HL-60 (cell line): ENCODE measurements around the gene CFAP157.

Experiments used
- GABPA ChIP-seq: IDR thresholded peaks from 2 replicates; pipeline ENCODE4 v1.6.1; 2012; ENCODE audit warnings: low read depth
- POLR2AphosphoS5 ChIP-seq: IDR thresholded peaks from 2 replicates; pipeline ENCODE4 v1.6.1; 2012; ENCODE audit warnings: low read depth
- SPI1 ChIP-seq: IDR thresholded peaks from 2 replicates; pipeline ENCODE4 v1.6.1; 2012; ENCODE audit warnings: low read depth, mild to moderate bottlenecking, borderline replicate concordance
- TF ChIP-seq, protein P1 (sequence below): IDR thresholded peaks from one replicate; pipeline ENCODE4 v1.5.1; 2011; ENCODE audit warnings: low read length, control low read depth, inconsistent platforms; ENCODE audit not compliant: insufficient read depth
- TF ChIP-seq, protein P2 (sequence below): IDR thresholded peaks from 2 replicates; pipeline ENCODE4 v1.6.1; 2012; ENCODE audit warnings: low read depth; ENCODE audit not compliant: insufficient replicate concordance

DNA sequence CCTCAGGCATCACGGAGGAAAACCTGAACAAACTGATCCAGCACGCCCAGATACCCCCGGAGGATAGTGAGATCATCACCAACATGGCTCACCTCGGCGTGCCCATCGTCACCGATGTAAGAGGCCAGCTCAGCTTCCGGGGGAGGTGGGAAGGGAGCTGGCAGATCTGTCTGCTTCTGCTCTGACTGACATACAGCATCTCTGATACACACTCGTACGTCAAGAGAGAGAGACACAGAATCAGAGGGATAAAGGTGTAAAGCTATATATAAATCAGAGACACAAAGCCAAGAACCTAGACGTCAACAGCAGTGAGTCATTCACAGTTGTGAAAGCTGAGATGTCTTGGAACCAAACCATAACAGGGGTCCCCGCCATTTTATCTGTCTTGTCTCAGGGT, 30.1 kb upstream of the CFAP157 start:
- TF ChIP-seq, protein P1, sequence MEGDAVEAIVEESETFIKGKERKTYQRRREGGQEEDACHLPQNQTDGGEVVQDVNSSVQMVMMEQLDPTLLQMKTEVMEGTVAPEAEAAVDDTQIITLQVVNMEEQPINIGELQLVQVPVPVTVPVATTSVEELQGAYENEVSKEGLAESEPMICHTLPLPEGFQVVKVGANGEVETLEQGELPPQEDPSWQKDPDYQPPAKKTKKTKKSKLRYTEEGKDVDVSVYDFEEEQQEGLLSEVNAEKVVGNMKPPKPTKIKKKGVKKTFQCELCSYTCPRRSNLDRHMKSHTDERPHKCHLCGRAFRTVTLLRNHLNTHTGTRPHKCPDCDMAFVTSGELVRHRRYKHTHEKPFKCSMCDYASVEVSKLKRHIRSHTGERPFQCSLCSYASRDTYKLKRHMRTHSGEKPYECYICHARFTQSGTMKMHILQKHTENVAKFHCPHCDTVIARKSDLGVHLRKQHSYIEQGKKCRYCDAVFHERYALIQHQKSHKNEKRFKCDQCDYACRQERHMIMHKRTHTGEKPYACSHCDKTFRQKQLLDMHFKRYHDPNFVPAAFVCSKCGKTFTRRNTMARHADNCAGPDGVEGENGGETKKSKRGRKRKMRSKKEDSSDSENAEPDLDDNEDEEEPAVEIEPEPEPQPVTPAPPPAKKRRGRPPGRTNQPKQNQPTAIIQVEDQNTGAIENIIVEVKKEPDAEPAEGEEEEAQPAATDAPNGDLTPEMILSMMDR: no peak
- TF ChIP-seq POLR2AphosphoS5 (no peak), GABPA (no peak), SPI1 (no peak)
- TF ChIP-seq, protein P2, sequence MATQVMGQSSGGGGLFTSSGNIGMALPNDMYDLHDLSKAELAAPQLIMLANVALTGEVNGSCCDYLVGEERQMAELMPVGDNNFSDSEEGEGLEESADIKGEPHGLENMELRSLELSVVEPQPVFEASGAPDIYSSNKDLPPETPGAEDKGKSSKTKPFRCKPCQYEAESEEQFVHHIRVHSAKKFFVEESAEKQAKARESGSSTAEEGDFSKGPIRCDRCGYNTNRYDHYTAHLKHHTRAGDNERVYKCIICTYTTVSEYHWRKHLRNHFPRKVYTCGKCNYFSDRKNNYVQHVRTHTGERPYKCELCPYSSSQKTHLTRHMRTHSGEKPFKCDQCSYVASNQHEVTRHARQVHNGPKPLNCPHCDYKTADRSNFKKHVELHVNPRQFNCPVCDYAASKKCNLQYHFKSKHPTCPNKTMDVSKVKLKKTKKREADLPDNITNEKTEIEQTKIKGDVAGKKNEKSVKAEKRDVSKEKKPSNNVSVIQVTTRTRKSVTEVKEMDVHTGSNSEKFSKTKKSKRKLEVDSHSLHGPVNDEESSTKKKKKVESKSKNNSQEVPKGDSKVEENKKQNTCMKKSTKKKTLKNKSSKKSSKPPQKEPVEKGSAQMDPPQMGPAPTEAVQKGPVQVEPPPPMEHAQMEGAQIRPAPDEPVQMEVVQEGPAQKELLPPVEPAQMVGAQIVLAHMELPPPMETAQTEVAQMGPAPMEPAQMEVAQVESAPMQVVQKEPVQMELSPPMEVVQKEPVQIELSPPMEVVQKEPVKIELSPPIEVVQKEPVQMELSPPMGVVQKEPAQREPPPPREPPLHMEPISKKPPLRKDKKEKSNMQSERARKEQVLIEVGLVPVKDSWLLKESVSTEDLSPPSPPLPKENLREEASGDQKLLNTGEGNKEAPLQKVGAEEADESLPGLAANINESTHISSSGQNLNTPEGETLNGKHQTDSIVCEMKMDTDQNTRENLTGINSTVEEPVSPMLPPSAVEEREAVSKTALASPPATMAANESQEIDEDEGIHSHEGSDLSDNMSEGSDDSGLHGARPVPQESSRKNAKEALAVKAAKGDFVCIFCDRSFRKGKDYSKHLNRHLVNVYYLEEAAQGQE: no peak
